Astrocyte of the cerebellum (primary cell): ENCODE data around the gene MRPL46.

ENCODE experiments used
- DNase-seq: peaks from one replicate; pipeline ENCODE4 v3.0.0-alpha.2; 2011; ENCODE audit warnings: low read depth
- H3K4me3 ChIP-seq: 2 replicates; pipeline ENCODE4 v1.5.1; 2011; ENCODE audit warnings: mild to moderate bottlenecking, low read depth, low read length, moderate library complexity
- CTCF ChIP-seq: IDR thresholded peaks from 2 replicates; pipeline ENCODE4 v1.5.1; 2012; ENCODE audit warnings: low read length, low read depth, moderate library complexity, mild to moderate bottlenecking; ENCODE audit errors: missing control alignments
- in situ Hi-C: cut with HindIII; loops from 2 replicates; pipeline ENCODE4 v1.10.0; 2017; ENCODE audit warnings: low sequenced_read_pairs

The MRPL46 gene

GRCh38 chr15:88449581-88449980 lies 17.6 kb downstream of the MRPL46 start:
- H3K4me3 ChIP-seq = no peak overlapping the region
- no peak for DNase-seq
- no peak for TF ChIP-seq CTCF
- in situ Hi-C loops = no loop called here

GRCh38 chr15:88448991-88449461 lies 18.2 kb downstream of the MRPL46 start:
- TF ChIP-seq CTCF = no peak
- H3K4me3 ChIP-seq = no peak overlapping the region
- no peak for DNase-seq
- in situ Hi-C loops = no loop called here

GRCh38 chr15:88447741-88448140 lies 19.4 kb downstream of the MRPL46 start:
- in situ Hi-C loops = no loop called here

GRCh38 chr15:88447206-88447605 lies 20.0 kb downstream of the MRPL46 start:
- no peak for DNase-seq
- H3K4me3 ChIP-seq = no peak overlapping the region
- in situ Hi-C loops = no loop called here
- no peak for TF ChIP-seq CTCF

More at GRCh38 chr15:88447741-88448140, 19.4 kb downstream of the MRPL46 start:
- TF ChIP-seq CTCF = no peak
- DNase-seq = no peak
- H3K4me3 ChIP-seq = no peak overlapping the region

- in situ Hi-C loops = no loop called here
- DNase-seq = no peak
- no peak for TF ChIP-seq CTCF
- H3K4me3 ChIP-seq = no peak overlapping the region
These were observed 26.0 kb downstream of the MRPL46 start for GRCh38 chr15:88441076-88441730.

- DNase-seq = no peak
- no peak for TF ChIP-seq CTCF
- in situ Hi-C loops = no loop called here
- H3K4me3 ChIP-seq = no peak overlapping the region
These were observed 27.2 kb downstream of the MRPL46 start for GRCh38 chr15:88440021-88440420.
